ENCODE measurements around the gene MALT1.

DNA sequence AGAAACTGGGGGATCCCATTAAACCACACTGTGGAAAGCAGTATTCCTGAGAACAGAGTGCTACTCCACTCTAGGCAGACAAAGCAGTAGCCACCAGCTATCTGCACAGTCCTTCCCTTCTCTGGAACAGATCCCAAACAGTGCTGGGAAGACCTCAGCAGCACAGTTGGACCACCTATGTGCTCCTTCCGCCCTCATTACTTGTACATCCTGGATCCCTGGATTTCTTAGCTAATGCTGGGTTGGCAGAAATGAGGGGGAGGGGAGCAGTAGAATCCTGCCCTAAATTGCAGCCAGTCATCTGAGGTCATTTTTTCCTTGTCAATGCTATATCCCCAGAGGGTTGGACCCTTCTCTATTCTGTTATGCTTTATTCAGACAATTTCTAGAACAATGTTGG is 13.8 kb upstream of the MALT1 start:
- TF ChIP-seq, protein P1, sequence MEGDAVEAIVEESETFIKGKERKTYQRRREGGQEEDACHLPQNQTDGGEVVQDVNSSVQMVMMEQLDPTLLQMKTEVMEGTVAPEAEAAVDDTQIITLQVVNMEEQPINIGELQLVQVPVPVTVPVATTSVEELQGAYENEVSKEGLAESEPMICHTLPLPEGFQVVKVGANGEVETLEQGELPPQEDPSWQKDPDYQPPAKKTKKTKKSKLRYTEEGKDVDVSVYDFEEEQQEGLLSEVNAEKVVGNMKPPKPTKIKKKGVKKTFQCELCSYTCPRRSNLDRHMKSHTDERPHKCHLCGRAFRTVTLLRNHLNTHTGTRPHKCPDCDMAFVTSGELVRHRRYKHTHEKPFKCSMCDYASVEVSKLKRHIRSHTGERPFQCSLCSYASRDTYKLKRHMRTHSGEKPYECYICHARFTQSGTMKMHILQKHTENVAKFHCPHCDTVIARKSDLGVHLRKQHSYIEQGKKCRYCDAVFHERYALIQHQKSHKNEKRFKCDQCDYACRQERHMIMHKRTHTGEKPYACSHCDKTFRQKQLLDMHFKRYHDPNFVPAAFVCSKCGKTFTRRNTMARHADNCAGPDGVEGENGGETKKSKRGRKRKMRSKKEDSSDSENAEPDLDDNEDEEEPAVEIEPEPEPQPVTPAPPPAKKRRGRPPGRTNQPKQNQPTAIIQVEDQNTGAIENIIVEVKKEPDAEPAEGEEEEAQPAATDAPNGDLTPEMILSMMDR (IDR thresholded peaks at IDR 0.05; ENCODE audit: insufficient read depth, low read length, poor library complexity, severe bottlenecking), result no peak
- TF ChIP-seq EZH2phosphoT487 (conservative IDR thresholded peaks at IDR 0.05; ENCODE audit: low read length), result no peak

Data from SU-DHL-6 (cell line).